DMS114 treated with DMSO at 0.1 percent for 48 hours (cell line): ENCODE measurements around the gene ABHD4.
"Not testable (repeated sequence)": the region's sequence is repeated elsewhere in the genome, so short reads cannot be mapped to it uniquely, and the experiment has no call there.

Experiments
- DNase-seq: peaks from one replicate; lab custom pipeline; 2025; ENCODE audit not compliant: unreplicated experiment; lab: John Stamatoyannopoulos, UW

The ABHD4 gene

GRCh38 chr14:22623047-22623446, 24.9 kb downstream of the ABHD4 start:
- DNase-seq: no peak

GRCh38 chr14:22626590-22626989, 28.5 kb downstream of the ABHD4 start:
- DNase-seq: no peak

- DNase-seq: no peak
Measured at GRCh38 chr14:22627506-22628263, 29.6 kb downstream of the ABHD4 start.

GRCh38 chr14:22629361-22629760, 31.3 kb downstream of the ABHD4 start:
- DNase-seq: no peak

DNA sequence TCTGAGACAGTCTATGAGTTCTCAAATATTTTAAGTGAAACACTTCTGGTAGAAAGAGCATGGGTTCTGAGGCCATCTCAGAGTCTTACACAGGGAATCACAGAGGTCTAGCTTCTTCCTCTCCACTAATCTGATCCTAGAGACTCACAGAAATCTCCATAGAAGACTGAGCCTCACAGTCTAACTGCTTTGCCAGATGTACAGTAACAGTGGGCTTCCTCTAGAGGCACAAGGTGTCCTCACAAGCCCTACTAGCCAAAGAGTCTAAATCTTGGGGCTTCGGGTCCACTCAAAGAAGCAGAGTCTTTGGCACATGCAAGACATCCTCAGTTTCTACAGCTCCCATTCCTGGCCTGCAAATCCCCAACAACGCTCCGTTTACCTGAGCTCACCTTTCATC, 32.0 kb downstream of the ABHD4 start:
- DNase-seq: no peak

- no peak for DNase-seq
Measured at GRCh38 chr14:22630486-22630885, 32.4 kb downstream of the ABHD4 start.

GRCh38 chr14:22634233-22634900, 36.3 kb downstream of the ABHD4 start:
- no peak for DNase-seq

- DNase-seq: not testable (repeated sequence)
Measured at GRCh38 chr14:22635980-22636379, 37.9 kb downstream of the ABHD4 start.

- DNase-seq: no peak
Measured at GRCh38 chr14:22640192-22640591, 42.1 kb downstream of the ABHD4 start.

DNA sequence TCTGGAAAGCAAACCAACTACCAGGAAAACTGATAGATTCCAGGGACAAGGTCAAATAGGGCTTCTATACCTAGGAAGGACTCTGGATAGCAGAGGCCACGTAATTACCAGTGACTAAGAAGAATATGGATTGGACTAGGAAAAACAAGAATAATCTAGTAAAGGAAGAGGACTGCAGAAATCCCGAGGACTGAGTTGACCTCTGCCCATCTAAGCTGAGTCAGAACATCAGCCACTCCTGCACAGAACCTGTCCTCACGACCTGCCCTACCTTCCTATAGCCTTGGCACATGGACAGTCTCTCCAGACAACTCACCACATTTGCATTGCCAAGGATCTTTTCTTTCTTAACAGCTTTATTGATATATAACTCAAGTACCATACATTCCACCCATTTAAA, 43.7 kb downstream of the ABHD4 start:
- no peak for DNase-seq

GRCh38 chr14:22644305-22644635, 46.2 kb downstream of the ABHD4 start, which contains the start of gene OR6J1:
Gene OR6J1 (minus strand): TSS chr14:22644352. CDS start chr14:22634811, 9,541 bp downstream.
- DNase-seq: no peak

- no peak for DNase-seq
Measured at GRCh38 chr14:22646570-22647254, 48.6 kb downstream of the ABHD4 start.

- DNase-seq: no peak
Measured at GRCh38 chr14:22648506-22648905, 50.4 kb downstream of the ABHD4 start.

- DNase-seq: no peak
Measured at GRCh38 chr14:22650046-22650739, 52.1 kb downstream of the ABHD4 start.

DNA sequence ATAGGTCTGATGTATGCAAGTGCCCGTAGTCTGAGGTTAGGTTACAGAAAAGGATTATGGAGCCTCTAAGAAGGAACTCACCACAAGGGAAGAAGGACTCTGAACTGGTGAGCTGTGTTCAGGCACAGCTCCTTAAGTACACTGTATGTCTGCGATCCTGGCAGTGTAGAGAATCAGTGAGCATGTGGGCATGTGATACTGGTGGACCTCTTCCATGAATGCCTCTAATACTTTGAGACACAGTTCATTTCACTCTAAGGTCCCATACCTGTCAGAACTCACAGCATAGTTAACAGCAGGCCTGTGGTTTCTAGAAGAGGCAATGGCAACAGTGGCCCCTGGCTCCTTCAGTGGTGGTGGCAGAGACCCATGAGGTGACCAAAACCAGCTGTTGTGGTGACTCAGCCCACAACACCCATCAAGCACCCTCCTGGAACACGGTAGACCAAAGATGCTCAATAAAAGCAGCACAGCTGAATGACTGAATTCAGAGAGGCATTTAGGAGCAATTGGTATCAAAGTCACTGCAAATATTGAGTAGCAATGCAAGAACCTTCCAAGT, 52.9 kb downstream of the ABHD4 start:
- no peak for DNase-seq

GRCh38 chr14:22651586-22651985, 53.5 kb downstream of the ABHD4 start:
- DNase-seq: no peak

DNA sequence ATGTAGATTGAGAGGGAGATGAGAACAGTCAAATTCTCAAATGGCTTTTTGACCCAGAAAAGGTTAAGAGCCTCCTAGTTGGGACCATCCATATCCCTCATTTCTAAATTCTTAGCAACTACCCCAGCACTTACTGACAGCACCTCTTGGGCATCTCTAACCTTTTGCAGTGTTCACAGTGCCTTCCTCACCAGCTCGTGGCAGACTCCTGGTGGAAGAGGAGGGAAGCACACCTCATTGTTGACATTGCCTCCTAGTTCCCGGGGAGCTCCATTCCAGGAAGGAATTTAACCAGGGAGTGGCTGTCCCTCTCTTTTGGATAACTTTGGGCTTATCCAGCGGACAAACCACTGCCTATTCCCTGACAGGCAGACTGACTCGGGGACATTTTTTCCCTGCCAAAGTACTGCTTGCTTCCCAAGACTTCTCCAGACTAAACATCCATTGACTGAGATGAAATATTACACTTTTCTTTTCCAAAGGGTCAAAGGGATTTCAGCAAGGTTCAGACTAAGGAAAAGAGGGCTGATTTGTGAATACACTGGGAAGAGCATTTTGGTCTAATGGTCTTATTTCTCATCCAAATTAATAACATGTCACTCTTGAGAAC, 55.0 kb downstream of the ABHD4 start:
- DNase-seq: peak; percentile 33

- DNase-seq: no peak
Measured at GRCh38 chr14:22656226-22656625, 58.1 kb downstream of the ABHD4 start.

GRCh38 chr14:22656945-22657731, 59.0 kb downstream of the ABHD4 start:
- DNase-seq: no peak

DNA sequence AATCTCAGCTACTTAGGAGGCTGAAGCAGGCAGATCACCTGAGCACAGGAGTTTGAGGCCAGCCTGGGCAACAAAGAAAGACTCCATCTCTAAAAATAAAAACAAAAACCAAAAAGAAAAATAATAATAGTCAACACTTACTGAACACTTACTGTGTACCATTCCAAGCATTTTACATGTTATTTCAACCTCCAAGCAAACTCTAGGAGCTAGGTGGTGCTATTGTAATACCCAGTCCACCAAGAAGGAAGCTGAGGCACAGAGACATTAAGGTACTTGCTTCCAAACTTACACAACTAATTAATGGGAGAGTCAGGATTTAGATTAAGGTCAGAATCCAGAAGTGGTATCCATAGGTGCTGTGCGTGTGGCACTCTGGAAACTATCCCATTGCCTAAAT, 59.8 kb downstream of the ABHD4 start:
- DNase-seq: peak; percentile 7
